ENCODE data around the gene MAPKAPK2. TPM values are rescaled to one million over a fixed set of nuclear protein-coding genes. Genes with fewer than 3 reads are reported as not detected.
A peak's percentile ranks its signal among the peaks of the same experiment; 100 is the strongest.

MAPKAPK2 gene
- total RNA-seq, 2 donors from 2014 or later = 101 to 102 TPM

DNA sequence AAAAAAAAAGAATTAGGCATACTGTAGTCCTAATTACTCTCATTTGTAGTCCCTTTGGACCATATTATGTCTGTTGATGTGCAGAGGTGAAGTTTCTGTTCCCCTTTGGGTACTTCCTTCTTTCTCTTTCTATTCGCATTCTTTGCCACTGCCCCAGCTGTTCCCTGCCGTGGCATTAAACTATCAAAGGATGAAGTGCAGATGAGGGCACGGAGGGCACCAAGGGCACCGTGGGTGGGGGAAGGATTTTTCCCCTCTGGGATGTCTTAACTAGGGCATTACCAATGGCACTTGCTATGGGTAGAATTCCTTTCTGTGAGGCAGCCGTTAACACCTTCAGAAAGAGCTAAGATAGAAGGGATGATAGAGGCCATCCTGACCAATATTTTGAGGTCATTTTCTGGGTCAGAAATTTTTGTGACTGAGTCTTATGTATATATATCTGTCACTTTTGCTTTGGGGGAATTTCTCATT lies 4.9 kb upstream of the MAPKAPK2 start:
- ATAC-seq (replicated peaks in 1 of 2) = peak in 1 of 2 donors; percentile 27

DNA sequence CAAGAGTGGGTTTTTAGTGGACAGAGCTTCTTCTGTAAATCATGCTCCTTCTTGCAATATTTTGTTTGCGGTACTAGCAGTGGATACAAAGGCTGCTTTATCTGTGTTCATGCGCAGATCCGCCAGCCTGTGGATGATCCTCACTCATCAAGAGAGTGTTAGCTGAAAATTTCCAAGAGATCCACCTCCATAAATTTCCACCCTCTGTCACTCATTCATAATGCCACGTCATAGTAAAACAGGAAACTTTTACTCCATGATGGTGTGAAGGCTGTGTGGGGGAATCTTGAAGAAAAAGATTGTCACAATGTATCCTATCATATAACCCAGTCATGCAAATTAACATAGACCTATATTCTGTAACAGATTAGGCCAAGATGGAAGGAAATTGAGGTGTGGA lies 4.4 kb upstream of the MAPKAPK2 start:
- Mint-ChIP-seq H3K9me3 (no peaks in the 10 kb centered on the region), H3K27me3 (ENCODE audit: low read depth) (peaks cover 21% of the 10 kb centered on the region), H3K36me3 (ENCODE audit: insufficient read depth in 2 of 2) (no peaks in the 10 kb centered on the region), H3K27ac (peak overlapping the region; percentile 44), H3K4me3 (peak overlapping the region in 1 of 2 donors; percentile 40), H3K4me1 (ENCODE audit: low read depth) (peaks cover 45% of the 10 kb centered on the region)
- DNase-seq (no peak), ATAC-seq (replicated peaks in 1 of 2) (no peak)

More for the DNA sequence above, 4.9 kb upstream of the MAPKAPK2 start:
- no peak for DNase-seq
- peak overlapping the region; percentile 40 to 65 for H3K4me3 Mint-ChIP-seq
- no peaks in the 10 kb centered on the region for H3K9me3 Mint-ChIP-seq
- H3K27ac Mint-ChIP-seq = no peak overlapping the region
- no peaks in the 10 kb centered on the region for H3K36me3 Mint-ChIP-seq (ENCODE audit: insufficient read depth in 2 of 2)
- H3K27me3 Mint-ChIP-seq (ENCODE audit: low read depth) = peaks cover 22% of the 10 kb centered on the region
- peaks cover 45% of the 10 kb centered on the region for H3K4me1 Mint-ChIP-seq (ENCODE audit: low read depth)

DNA sequence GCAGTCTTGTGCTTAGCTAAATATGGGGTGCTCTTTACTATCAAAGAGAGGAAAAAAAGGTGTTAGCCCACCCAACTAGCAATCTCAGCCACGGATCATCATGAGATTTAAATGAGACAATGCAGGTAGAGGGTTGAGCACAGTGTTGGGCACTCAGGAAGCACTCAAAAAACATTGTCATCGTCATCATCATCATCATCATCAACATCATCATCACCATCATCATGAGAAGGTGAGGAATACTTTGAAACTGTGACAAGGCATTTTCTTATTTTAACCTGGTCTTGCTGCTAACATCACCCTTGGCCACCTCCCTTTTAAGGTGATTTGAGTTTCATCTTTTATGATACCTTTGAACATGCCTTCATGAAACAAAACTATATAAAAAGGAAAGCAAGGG lies 3.3 kb upstream of the MAPKAPK2 start:
- Mint-ChIP-seq H3K4me3 (no peak overlapping the region), H3K27ac (no peak overlapping the region), H3K4me1 (ENCODE audit: low read depth) (peaks cover 45% of the 10 kb centered on the region), H3K9me3 (no peaks in the 10 kb centered on the region), H3K36me3 (ENCODE audit: insufficient read depth in 2 of 2) (peaks cover 0 to 3% of the 10 kb centered on the region in 2 donors), H3K27me3 (ENCODE audit: low read depth) (peaks cover 15% of the 10 kb centered on the region)
- ATAC-seq (replicated peaks in 1 of 2) = no peak
- no peak for DNase-seq

DNA sequence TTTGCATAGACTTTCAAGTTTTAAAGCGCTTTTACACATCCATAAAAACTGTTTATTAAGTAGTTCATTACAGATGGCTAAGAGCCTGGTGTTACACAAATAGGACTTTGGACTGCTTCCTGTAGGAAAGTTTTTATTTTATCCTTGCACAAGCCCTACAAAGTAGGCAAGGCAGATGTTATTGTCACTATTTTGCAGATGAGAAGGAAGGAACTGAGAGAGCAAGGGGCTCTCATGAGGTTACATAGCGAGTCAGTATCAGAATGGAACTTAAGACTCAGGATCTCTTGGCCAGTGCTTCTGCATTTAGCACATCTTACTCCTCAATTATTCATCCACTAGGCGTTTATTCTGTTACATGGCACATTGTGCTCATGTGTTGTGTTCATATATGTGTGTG lies 2.6 kb upstream of the MAPKAPK2 start:
- Mint-ChIP-seq H3K4me1 (ENCODE audit: low read depth) (peaks cover 51% of the 10 kb centered on the region), H3K27me3 (ENCODE audit: low read depth) (peaks cover 15% of the 10 kb centered on the region), H3K36me3 (ENCODE audit: insufficient read depth in 2 of 2) (peaks cover 0 to 5% of the 10 kb centered on the region in 2 donors), H3K27ac (no peak overlapping the region), H3K9me3 (no peaks in the 10 kb centered on the region), H3K4me3 (no peak overlapping the region)
- ATAC-seq (replicated peaks in 1 of 2) (no peak), DNase-seq (no peak)

DNA sequence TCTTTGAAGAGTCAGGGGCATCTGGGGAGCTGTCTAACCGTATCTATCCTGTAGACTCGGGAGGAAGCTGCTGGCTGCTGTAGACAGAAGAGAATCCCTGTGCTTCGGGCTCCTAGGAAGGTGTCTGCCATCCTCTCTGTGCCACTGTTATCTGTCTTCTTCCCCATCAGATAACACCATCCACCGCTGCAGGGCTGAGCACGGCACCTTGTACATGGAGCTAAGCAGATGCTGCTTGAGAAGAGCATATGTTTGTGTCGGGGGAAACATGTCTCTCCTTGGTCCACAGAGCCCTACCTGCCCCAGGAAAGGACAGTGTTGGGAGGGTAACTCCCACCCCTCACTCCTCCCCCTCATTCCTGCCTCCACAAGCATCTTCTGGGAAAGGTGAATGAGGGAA lies 1.4 kb upstream of the MAPKAPK2 start:
- peaks cover 0 to 7% of the 10 kb centered on the region in 2 donors for H3K36me3 Mint-ChIP-seq (ENCODE audit: insufficient read depth in 2 of 2)
- H3K4me1 Mint-ChIP-seq (ENCODE audit: low read depth) = peaks cover 63% of the 10 kb centered on the region
- H3K27ac Mint-ChIP-seq = no peak overlapping the region
- no peak overlapping the region for H3K4me3 Mint-ChIP-seq
- DNase-seq (no peak), ATAC-seq (replicated peaks in 1 of 2) (no peak)
- H3K9me3 Mint-ChIP-seq = no peaks in the 10 kb centered on the region
- peaks cover 15% of the 10 kb centered on the region for H3K27me3 Mint-ChIP-seq (ENCODE audit: low read depth)

DNA sequence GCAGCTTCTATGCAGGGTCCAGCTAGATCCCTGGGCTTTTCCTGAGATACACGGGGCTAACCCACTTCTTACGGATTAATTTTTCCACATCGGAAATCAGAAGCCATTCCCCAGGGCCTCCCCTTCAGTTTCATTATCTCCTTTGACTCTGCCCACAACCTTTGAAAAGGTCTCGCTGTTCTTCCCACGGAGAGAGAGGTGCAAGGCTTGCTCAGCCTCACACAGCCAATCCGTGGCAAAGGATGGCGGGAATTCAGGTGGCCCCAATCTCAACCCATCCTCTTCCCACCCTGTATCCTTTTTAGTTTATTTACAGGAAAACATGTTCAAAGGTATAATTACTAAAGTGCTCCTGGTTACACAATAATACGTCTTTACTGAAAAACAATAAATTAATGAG lies 702 bp upstream of the MAPKAPK2 start:
- no peaks in the 10 kb centered on the region for H3K9me3 Mint-ChIP-seq
- H3K4me3 Mint-ChIP-seq = peak overlapping the region; percentile 82 to 93
- peaks cover 15% of the 10 kb centered on the region for H3K27me3 Mint-ChIP-seq (ENCODE audit: low read depth)
- H3K36me3 Mint-ChIP-seq (ENCODE audit: insufficient read depth in 2 of 2) = peaks cover 0 to 7% of the 10 kb centered on the region in 2 donors
- no peak for ATAC-seq (replicated peaks in 1 of 2)
- no peak overlapping the region for H3K27ac Mint-ChIP-seq
- H3K4me1 Mint-ChIP-seq (ENCODE audit: low read depth) = peaks cover 62% of the 10 kb centered on the region
- DNase-seq = no peak

DNA sequence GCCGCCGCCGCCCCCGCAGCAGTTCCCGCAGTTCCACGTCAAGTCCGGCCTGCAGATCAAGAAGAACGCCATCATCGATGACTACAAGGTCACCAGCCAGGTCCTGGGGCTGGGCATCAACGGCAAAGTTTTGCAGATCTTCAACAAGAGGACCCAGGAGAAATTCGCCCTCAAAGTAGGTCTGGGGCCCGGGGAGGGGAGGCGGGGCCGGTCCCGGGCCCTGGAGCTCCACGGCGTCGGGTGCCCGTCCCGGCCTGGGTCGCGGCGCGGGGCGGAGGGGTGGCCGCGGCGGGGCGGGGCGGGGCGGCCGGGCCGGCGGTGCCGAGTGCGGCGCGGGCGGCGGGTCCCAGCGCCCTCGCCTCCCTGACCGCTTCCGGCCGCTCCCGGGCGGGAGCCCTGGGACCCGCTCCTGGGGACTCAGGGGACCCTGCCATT lies 646 bp downstream of the MAPKAPK2 start:
- Mint-ChIP-seq H3K4me1 (ENCODE audit: low read depth) (peaks cover 62% of the 10 kb centered on the region), H3K27me3 (ENCODE audit: low read depth) (peaks cover 15% of the 10 kb centered on the region), H3K27ac (peak overlapping the region; percentile 87), H3K9me3 (no peaks in the 10 kb centered on the region), H3K4me3 (peak overlapping the region; percentile 89 to 97), H3K36me3 (ENCODE audit: insufficient read depth in 2 of 2) (peaks cover 0 to 7% of the 10 kb centered on the region in 2 donors)
- DNase-seq (peak; percentile 65 to 67), ATAC-seq (replicated peaks in 1 of 2) (peak; percentile 60 to 61)

DNA sequence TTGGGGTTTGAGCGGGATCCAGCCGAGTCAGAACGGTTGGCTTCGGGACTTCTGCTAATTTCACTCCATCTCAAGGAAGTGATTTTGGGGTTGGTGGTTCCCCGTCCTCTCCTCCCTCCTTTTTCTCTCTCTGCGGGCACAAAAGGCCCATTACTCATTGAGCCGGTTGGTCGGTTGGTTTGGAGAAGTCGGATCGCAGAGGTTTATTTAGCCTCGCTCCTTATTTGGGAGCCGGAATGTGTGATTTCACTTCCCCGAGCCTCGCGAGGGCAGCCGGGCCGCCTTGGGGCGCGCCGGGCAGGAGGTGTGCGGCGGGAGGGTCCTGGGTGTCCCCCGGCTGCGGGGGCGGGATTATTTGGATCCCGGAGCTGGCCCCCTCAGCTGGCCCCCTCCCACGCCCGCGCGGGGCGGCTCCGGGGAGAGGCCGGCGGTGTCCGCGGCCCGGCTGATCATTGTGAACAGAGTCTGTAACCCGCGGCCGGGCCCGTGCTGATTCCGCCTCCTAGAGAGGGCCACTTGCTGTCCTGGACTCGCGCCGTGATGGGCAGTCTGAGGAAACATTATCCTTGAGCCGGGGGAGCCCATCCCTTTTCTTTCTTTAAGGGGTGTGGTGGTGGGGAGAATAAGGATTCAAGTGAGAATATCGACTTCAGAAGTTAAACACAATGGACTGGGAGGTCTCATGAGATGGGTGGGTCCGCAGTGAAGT lies 1.2 kb downstream of the MAPKAPK2 start:
- H3K9me3 Mint-ChIP-seq = no peaks in the 10 kb centered on the region
- H3K27me3 Mint-ChIP-seq (ENCODE audit: low read depth) = peaks cover 15% of the 10 kb centered on the region
- peak overlapping the region; percentile 89 to 97 for H3K4me3 Mint-ChIP-seq
- peaks cover 0 to 7% of the 10 kb centered on the region in 2 donors for H3K36me3 Mint-ChIP-seq (ENCODE audit: insufficient read depth in 2 of 2)
- H3K27ac Mint-ChIP-seq = peak overlapping the region; percentile 94
- ATAC-seq (replicated peaks in 1 of 2) (peak; percentile 55 to 69), DNase-seq (peak; percentile 68 to 75)
- H3K4me1 Mint-ChIP-seq (ENCODE audit: low read depth) = peaks cover 63% of the 10 kb centered on the region

DNA sequence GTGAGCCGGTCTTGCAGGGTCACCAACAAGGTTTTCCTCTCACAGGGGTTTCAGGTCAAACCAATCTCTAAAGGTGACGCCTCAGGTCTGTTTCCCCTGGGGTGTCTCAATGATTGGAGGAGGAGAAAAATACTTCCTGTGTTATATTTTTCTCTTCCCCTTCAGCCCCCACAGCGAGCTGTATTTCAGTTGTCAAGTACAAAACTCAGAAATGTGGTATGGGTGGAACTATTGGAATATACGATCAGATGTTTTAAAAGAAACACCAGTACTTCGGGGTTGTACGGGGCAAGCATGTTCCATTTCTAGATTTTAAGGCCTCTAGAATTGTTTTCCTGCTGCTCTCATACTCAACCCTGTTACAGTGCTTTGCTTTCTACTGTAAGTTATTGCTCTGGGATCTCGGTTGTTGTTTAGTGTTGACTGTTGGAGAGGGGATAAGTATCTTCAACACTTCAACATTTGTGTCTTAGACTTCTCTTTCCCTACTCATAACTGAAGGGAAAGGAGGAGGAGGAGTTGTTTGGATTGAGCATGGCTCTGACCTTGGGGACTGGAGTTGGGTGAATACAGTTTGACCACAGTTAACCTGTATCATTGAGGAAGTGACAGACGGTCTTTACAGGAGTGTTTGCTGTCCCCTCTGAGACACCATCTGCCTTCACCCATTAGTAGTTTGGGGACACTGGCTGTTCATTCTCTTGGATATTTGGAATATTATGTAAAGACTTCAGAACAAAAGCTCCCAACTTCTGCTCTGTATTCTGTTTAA lies 2.0 kb downstream of the MAPKAPK2 start:
- Mint-ChIP-seq H3K4me1 (ENCODE audit: low read depth) (peaks cover 66% of the 10 kb centered on the region), H3K27ac (peak overlapping the region; percentile 94), H3K27me3 (ENCODE audit: low read depth) (peaks cover 15% of the 10 kb centered on the region), H3K9me3 (no peaks in the 10 kb centered on the region), H3K4me3 (peak overlapping the region; percentile 88 to 97), H3K36me3 (ENCODE audit: insufficient read depth in 2 of 2) (peaks cover 0 to 7% of the 10 kb centered on the region in 2 donors)
- DNase-seq = peak in 1 of 2 donors; percentile 38
- peak; percentile 8 to 12 for ATAC-seq (replicated peaks in 1 of 2)

DNA sequence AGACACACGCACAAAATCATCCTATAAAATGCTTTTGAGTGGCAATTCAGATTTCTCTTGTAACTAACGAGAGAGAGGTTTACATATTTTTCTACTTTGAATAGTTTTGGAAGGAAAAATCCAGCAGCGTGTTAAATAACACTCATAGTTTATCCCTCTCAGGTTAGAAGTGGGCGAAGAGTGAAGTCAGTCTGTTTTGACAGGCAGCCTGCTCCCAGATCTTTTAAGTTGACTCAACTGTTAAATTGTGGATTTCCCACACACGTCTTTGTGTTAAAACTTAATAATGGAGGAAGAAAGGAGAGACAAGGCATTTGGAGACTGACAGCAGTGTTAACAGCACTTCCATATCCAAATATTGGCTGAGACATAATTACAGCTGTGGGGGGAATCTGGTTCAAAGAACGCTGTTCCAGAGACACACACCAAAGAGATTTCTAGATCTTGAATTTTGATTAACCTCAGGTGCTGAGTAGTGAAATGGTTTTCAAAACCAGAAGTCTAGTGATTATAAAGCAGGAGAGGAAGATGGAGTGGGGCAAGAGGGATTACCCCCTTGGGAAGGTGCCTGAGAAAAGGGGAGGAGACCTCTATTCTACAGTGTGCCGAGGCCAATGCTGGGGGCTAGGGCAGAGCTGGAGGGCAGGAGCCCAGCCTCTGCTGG lies 2.7 kb downstream of the MAPKAPK2 start:
- Mint-ChIP-seq H3K27me3 (ENCODE audit: low read depth) (peaks cover 13% of the 10 kb centered on the region), H3K4me1 (ENCODE audit: low read depth) (peaks cover 66% of the 10 kb centered on the region), H3K9me3 (no peaks in the 10 kb centered on the region), H3K4me3 (peak overlapping the region; percentile 88 to 97), H3K27ac (peak overlapping the region; percentile 94), H3K36me3 (ENCODE audit: insufficient read depth in 2 of 2) (peaks cover 0 to 7% of the 10 kb centered on the region in 2 donors)
- no peak for DNase-seq
- no peak for ATAC-seq (replicated peaks in 1 of 2)

DNA sequence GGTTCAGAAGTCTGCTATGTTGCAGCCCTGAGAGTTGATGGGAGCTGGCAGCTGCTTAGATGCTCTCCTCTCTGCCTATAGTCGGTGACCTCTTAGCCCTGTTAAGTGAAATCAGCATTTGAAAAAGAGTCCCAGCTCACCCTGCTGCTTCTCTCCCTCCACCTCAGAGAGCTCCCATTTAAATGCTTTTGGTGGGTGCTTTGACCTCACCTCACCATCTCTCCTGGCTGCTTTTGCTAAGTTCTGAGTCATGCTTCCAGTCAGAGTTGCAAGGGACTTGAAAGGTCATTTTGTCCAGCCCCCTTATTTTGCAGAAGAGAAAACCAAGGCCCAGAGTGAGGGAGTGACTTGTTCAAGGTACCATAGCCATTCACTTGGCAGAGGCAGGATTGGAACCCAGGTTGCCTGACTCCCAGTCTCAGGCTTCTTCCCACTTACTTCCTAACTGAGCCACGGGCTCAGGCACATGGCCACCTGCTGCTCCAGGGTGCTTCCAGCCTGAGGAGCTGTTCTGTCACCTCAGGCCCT lies 3.3 kb downstream of the MAPKAPK2 start:
- no peaks in the 10 kb centered on the region for H3K9me3 Mint-ChIP-seq
- peak overlapping the region; percentile 88 to 97 for H3K4me3 Mint-ChIP-seq
- peaks cover 70% of the 10 kb centered on the region for H3K4me1 Mint-ChIP-seq (ENCODE audit: low read depth)
- peak overlapping the region; percentile 14 for H3K27ac Mint-ChIP-seq
- ATAC-seq (replicated peaks in 1 of 2) = peak in 1 of 2 donors; percentile 5
- peaks cover 0 to 7% of the 10 kb centered on the region in 2 donors for H3K36me3 Mint-ChIP-seq (ENCODE audit: insufficient read depth in 2 of 2)
- peaks cover 7% of the 10 kb centered on the region for H3K27me3 Mint-ChIP-seq (ENCODE audit: low read depth)
- DNase-seq = peak in 1 of 2 donors; percentile 20

DNA sequence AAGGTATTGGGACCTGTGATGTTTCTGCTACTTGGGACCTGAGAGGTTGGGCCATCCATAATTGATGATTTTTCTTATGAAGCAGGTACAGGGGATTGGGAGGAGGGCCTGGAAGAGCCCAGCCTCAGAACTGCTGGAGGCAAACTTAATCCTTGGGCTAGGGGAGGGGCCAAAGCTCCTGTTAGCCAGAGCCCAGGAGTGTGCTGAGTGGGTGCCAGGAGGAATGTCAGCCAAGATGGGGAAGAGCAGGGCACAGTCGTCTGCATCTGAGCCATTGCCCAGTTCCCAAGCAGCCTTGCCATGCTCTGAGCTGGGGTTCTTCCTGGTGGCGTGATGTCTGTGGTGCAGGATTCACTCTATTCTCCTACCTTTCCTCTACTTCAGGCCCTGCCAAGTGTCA lies 5.8 kb downstream of the MAPKAPK2 start:
- Mint-ChIP-seq H3K27ac (no peak overlapping the region), H3K4me3 (no peak overlapping the region), H3K36me3 (ENCODE audit: insufficient read depth in 2 of 2) (peaks cover 4 to 7% of the 10 kb centered on the region in 2 donors), H3K4me1 (ENCODE audit: low read depth) (peaks cover 72% of the 10 kb centered on the region), H3K27me3 (ENCODE audit: low read depth) (no peaks in the 10 kb centered on the region), H3K9me3 (no peaks in the 10 kb centered on the region)
- ATAC-seq (replicated peaks in 1 of 2) = no peak
- no peak for DNase-seq

All from activated T-cell treated with anti-CD3 and anti-CD28 coated beads, Interleukin-2, amount 50 U/mL, for 72 hours (primary cell).